WERI-Rb-1 (cell line): ENCODE data around the gene CAP2.

ENCODE experiments used
- DNase-seq: peaks from one replicate; pipeline ENCODE4 v3.0.0-alpha.2; 2020
- H3K27ac ChIP-seq: fragments of 250-450 bp; sonication (Bioruptor Pico); 2 replicates; pipeline ENCODE4 v1.5.1; 2020; ENCODE audit warnings: mild to moderate bottlenecking, moderate library complexity
- H3K27me3 ChIP-seq: fragments of 250-450 bp; sonication (Bioruptor Pico); 2 replicates; pipeline ENCODE4 v1.5.1; 2021; ENCODE audit warnings: mild to moderate bottlenecking, low read depth, moderate library complexity; ENCODE audit not compliant: insufficient read depth, severe bottlenecking
- H3K36me3 ChIP-seq: fragments of 250-450 bp; sonication (Bioruptor Pico); 2 replicates; pipeline ENCODE4 v1.5.1; 2020; ENCODE audit warnings: mild to moderate bottlenecking, moderate library complexity
- H3K4me3 ChIP-seq: 2 replicates; pipeline ENCODE4 v1.5.1; 2011; ENCODE audit warnings: low read depth, mild to moderate bottlenecking, control low read depth, low read length
- H3K9me3 ChIP-seq: fragments of 250-450 bp; sonication (Bioruptor Pico); 2 replicates; pipeline ENCODE4 v1.5.1; 2021; ENCODE audit warnings: mild to moderate bottlenecking, moderate library complexity; ENCODE audit not compliant: severe bottlenecking
- TF ChIP-seq, protein P1 (sequence below): IDR thresholded peaks from 2 replicates; pipeline ENCODE4 v1.5.1; 2011; ENCODE audit warnings: low read depth, mild to moderate bottlenecking, control low read depth, inconsistent platforms, low read length

CAP2 gene

DNA sequence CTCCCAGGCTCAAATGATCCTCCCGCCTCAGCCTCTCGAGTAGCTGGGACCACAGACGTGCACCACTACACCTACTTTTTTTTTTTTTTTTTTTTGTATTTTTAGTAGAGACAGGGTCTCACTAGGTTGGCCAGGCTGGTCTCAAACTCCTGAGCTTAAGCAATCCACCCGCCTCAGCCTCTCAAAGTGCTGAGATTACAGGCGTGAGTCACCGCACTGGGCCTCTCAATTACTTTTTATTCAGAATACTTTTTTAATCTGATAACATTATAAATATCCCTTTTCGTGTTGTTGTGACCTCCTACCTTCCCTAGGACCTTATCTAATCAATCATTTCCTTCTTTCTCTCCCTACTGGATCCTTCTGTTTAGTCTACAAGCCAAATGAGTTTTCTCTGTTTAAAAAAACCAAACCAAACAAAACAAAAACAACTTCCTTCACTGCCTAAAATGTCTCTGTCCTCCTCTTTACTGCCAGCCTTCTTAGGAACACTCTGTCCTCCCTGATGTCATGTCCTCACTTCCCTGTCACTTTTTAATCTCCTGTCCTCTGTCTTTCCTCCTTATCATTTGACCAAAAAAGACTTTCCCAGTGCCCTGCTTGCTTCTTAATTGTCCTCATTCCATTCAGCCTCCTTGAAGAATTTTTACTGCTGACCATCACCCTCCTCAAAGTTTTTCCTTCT lies 85.0 kb downstream of the CAP2 start:
- Histone ChIP-seq H3K27ac (no peak overlapping the region), H3K36me3 (no peaks in the 10 kb centered on the region), H3K4me3 (no peak overlapping the region), H3K27me3 (no peaks in the 10 kb centered on the region), H3K9me3 (no peaks in the 10 kb centered on the region)
- no peak for DNase-seq
- TF ChIP-seq, protein P1, sequence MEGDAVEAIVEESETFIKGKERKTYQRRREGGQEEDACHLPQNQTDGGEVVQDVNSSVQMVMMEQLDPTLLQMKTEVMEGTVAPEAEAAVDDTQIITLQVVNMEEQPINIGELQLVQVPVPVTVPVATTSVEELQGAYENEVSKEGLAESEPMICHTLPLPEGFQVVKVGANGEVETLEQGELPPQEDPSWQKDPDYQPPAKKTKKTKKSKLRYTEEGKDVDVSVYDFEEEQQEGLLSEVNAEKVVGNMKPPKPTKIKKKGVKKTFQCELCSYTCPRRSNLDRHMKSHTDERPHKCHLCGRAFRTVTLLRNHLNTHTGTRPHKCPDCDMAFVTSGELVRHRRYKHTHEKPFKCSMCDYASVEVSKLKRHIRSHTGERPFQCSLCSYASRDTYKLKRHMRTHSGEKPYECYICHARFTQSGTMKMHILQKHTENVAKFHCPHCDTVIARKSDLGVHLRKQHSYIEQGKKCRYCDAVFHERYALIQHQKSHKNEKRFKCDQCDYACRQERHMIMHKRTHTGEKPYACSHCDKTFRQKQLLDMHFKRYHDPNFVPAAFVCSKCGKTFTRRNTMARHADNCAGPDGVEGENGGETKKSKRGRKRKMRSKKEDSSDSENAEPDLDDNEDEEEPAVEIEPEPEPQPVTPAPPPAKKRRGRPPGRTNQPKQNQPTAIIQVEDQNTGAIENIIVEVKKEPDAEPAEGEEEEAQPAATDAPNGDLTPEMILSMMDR = no peak

DNA sequence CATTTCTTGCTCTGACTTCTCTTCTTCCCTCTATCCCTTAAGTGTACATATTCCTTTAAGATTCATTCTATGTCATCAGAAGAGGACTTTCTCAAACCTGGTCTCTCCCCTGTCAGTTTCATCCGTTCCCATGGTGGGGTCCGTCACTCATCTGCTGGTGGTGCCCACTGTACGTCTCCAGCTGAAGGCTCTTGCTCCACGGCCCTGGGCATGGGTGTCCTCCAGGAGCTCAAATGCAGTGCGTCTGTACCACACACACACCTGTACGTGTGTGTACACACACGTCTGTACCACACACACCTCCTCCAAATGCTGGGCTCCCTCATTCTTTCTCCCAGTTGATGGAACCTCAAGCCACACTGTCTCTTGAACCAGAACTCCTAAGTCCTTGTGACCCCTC lies 85.6 kb downstream of the CAP2 start:
- Histone ChIP-seq H3K4me3 (no peak overlapping the region), H3K27ac (no peak overlapping the region), H3K36me3 (no peaks in the 10 kb centered on the region), H3K27me3 (no peaks in the 10 kb centered on the region), H3K9me3 (no peaks in the 10 kb centered on the region)
- no peak for DNase-seq
- TF ChIP-seq, protein P1 = no peak

DNA sequence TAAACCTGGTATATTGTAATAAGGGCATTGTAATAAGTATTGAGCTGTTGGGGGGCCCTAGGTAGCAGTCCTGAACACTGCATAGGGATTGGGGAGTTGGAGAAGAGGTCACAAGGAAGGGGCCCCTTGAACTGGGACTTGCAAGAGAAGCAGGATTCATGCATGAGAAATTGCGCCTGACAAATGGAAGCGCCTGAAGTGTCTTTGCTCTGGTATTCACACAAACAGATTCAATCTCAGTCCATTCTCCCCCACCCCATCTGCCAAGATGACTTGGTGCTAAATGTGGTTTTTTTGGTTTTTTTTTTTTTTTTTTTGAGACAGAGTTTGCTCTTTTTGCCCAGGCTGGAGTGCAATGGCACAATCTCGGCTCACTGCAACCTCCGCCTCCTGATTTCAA lies 87.1 kb downstream of the CAP2 start:
- TF ChIP-seq, protein P1 = no peak
- no peaks in the 10 kb centered on the region for H3K36me3 ChIP-seq
- H3K4me3 ChIP-seq = no peak overlapping the region
- no peaks in the 10 kb centered on the region for H3K27me3 ChIP-seq
- no peak overlapping the region for H3K27ac ChIP-seq
- DNase-seq = no peak
- H3K9me3 ChIP-seq = no peaks in the 10 kb centered on the region

DNA sequence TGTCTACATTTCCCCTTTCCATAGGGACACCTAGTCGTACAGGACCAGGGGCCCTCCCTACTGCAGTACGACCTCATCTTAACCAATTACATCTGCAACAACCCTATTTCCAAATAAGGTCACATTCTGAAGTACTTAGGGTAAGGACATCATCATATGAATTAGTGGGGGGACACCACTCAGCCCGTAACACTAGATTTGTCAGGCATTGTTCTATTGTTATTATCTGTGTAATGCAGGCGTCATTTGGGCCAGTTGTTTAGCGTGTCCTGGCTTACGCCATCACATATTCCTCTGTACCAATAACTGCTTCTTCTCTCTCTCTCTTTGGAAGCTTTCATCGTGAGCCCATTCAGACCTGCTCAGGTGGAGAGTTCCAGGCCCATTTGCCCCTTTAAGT lies 89.3 kb downstream of the CAP2 start:
- no peak overlapping the region for H3K4me3 ChIP-seq
- H3K27me3 ChIP-seq = no peaks in the 10 kb centered on the region
- no peak overlapping the region for H3K27ac ChIP-seq
- TF ChIP-seq, protein P1 = no peak
- DNase-seq = no peak
- H3K36me3 ChIP-seq = no peaks in the 10 kb centered on the region
- no peaks in the 10 kb centered on the region for H3K9me3 ChIP-seq

DNA sequence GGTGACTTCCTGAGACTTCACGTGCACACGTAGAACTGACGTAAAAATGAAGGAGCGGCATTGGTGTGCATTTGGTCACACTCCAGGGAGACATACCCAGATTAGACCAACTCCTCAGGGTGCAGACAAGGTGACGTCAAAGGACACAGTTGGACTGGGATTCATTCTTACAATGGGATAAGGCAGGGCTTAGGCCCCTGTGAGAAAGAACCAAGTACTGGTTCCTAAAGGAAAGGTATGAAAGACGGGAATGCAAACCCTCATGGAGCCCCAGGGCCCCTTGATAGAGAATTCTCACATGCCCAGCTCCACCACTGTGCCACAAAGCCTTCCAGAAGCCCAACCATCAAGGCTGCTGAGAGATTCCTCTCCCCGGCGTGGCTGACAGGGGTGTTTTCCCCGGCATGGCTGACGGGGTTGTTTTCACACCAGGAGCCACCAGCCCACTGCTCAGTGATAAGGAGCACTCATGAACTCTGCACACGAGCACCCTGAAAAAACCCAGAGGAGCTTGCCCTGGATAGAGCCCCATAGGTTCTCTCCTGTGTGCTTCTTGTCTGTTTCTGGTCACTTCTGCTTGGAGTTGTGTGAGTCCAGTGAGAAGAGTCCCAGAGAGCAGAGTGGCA lies 90.1 kb downstream of the CAP2 start:
- H3K27ac ChIP-seq = no peak overlapping the region
- DNase-seq = no peak
- TF ChIP-seq, protein P1 = no peak
- H3K9me3 ChIP-seq = no peaks in the 10 kb centered on the region
- H3K36me3 ChIP-seq = no peaks in the 10 kb centered on the region
- no peak overlapping the region for H3K4me3 ChIP-seq
- H3K27me3 ChIP-seq = no peaks in the 10 kb centered on the region
